Neutrophil (primary cell): ENCODE data around the gene NBEA.
"Not testable (repeated sequence)": the region's sequence is repeated elsewhere in the genome, so short reads cannot be mapped to it uniquely, and the experiment has no call there.

Experiments
- H3K27ac ChIP-seq: fragments of 200-600 bp; sonication (generic); 2 replicates; pipeline ENCODE4 v1.5.1; 2016; ENCODE audit warnings: mild to moderate bottlenecking, moderate library complexity
- H3K27me3 ChIP-seq: fragments of 200-600 bp; sonication (generic); 2 replicates; pipeline ENCODE4 v1.6.0; 2016; ENCODE audit warnings: mild to moderate bottlenecking
- H3K36me3 ChIP-seq: fragments of 200-600 bp; sonication (generic); 2 replicates; pipeline ENCODE4 v1.5.1; 2017
- H3K4me1 ChIP-seq, 2 experiments: fragments of 200-600 bp in 1 of 2; sonication (generic) in 1 of 2; 1 replicate in 1 of 2; 2 replicates in 1 of 2; pipeline versions ENCODE4 v1.5.1 to v1.6.1; 2013 to 2016; ENCODE audit warnings: low read depth in 1 of 2, low read length in 1 of 2, mild to moderate bottlenecking in 1 of 2, moderate library complexity in 1 of 2; ENCODE audit not compliant: control insufficient read depth in 1 of 2, insufficient read depth in 1 of 2
- H3K4me3 ChIP-seq, 2 experiments: fragments of 200-600 bp in 1 of 2; sonication (generic) in 1 of 2; 1 replicate in 1 of 2; 2 replicates in 1 of 2; pipeline ENCODE4 v1.5.1; 2013 to 2016; ENCODE audit warnings: low read depth in 1 of 2, low read length in 1 of 2, mild to moderate bottlenecking in 1 of 2, moderate library complexity in 1 of 2
- H3K9me3 ChIP-seq: fragments of 200-600 bp; sonication (generic); 2 replicates; pipeline ENCODE4 v1.5.1; 2016
- CTCF ChIP-seq: fragments of 200-600 bp; sonication (generic); IDR thresholded peaks from 2 replicates; pipeline ENCODE4 v1.5.1; 2016; ENCODE audit warnings: antibody characterized with exemption

Gene NBEA

DNA sequence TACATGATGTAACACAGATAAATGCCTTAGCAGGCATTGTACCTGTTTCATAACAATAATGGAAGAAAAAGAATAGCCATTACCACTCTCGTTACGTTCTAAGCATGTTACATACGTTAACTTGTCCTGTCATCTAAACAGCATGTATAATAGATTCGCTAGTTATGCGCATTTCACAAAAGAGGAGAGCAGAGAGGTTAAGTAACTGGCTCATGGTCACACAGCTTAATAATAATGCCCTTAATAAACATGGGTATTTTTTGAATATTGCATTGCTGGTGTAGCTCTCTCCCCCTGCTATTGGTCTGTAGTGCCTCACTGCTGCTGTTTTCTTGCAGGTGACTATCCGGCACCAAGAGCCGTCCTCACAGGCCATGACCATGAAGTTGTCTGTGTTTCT lies 722.7 kb downstream of the NBEA start:
- Histone ChIP-seq H3K4me1 (no peaks in the 10 kb centered on the region), H3K36me3 (no peaks in the 10 kb centered on the region), H3K27me3 (no peaks in the 10 kb centered on the region), H3K27ac (no peak overlapping the region), H3K4me3 (no peak overlapping the region), H3K9me3 (no peaks in the 10 kb centered on the region)
- TF ChIP-seq CTCF, result no peak

DNA sequence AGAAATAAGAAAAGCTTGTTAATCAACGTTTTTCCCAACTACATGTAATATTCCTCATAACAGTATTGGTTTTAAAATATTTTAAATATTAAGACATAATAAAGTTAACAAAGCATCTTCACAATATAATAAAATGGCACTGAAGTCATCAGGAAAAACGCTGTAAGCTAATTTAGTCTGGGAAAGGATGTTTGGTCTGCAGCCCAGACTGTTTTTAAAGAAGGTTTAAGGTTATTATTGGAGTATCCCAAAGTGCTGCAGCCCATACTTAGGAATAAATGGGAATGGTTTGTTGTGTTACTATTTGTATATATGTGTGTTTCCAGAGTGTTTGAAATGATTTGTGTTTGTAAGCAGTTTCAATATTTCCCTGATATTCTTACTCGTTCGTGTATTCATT lies 727.3 kb downstream of the NBEA start:
- H3K27ac ChIP-seq, result no peak overlapping the region
- no peaks in the 10 kb centered on the region for H3K9me3 ChIP-seq
- H3K4me3 ChIP-seq, result no peak overlapping the region
- no peaks in the 10 kb centered on the region for H3K4me1 ChIP-seq
- no peaks in the 10 kb centered on the region for H3K36me3 ChIP-seq
- H3K27me3 ChIP-seq, result no peaks in the 10 kb centered on the region
- no peak for TF ChIP-seq CTCF

GRCh38 chr13:35672611-35673010 lies 730.5 kb downstream of the NBEA start:
- no peak for TF ChIP-seq CTCF
- H3K4me1 ChIP-seq, result no peaks in the 10 kb centered on the region
- H3K27ac ChIP-seq, result no peak overlapping the region
- no peaks in the 10 kb centered on the region for H3K27me3 ChIP-seq
- H3K36me3 ChIP-seq, result no peaks in the 10 kb centered on the region
- no peaks in the 10 kb centered on the region for H3K9me3 ChIP-seq
- no peak overlapping the region for H3K4me3 ChIP-seq

GRCh38 chr13:35675651-35676050 lies 733.6 kb downstream of the NBEA start:
- no peak overlapping the region for H3K27ac ChIP-seq
- H3K4me1 ChIP-seq, result no peaks in the 10 kb centered on the region
- no peak for TF ChIP-seq CTCF
- H3K9me3 ChIP-seq, result no peaks in the 10 kb centered on the region
- no peak overlapping the region for H3K4me3 ChIP-seq
- H3K36me3 ChIP-seq, result no peaks in the 10 kb centered on the region
- H3K27me3 ChIP-seq, result no peaks in the 10 kb centered on the region

GRCh38 chr13:35677863-35678262 lies 735.8 kb downstream of the NBEA start:
- not testable (repeated sequence) for H3K4me1 ChIP-seq, H3K4me3 ChIP-seq, H3K36me3 ChIP-seq, H3K27me3 ChIP-seq, H3K9me3 ChIP-seq, H3K27ac ChIP-seq

GRCh38 chr13:35681685-35682084 lies 739.6 kb downstream of the NBEA start:
- no peak for TF ChIP-seq CTCF
- no peaks in the 10 kb centered on the region for H3K36me3 ChIP-seq
- H3K4me1 ChIP-seq, result no peaks in the 10 kb centered on the region
- H3K27ac ChIP-seq, result no peak overlapping the region
- no peaks in the 10 kb centered on the region for H3K9me3 ChIP-seq
- no peaks in the 10 kb centered on the region for H3K27me3 ChIP-seq
- H3K4me3 ChIP-seq, result no peak overlapping the region
